ENCODE data around the gene GBP6. TPM values are rescaled to one million over a fixed set of nuclear protein-coding genes. Genes with fewer than 3 reads are reported as not detected.
"Not testable (repeated sequence)": the region's sequence is repeated elsewhere in the genome, so short reads cannot be mapped to it uniquely, and the experiment has no call there.

Gene GBP6
- total RNA-seq, 3 donors from 2014 or later = 0.09 TPM; not detected in 2

DNA sequence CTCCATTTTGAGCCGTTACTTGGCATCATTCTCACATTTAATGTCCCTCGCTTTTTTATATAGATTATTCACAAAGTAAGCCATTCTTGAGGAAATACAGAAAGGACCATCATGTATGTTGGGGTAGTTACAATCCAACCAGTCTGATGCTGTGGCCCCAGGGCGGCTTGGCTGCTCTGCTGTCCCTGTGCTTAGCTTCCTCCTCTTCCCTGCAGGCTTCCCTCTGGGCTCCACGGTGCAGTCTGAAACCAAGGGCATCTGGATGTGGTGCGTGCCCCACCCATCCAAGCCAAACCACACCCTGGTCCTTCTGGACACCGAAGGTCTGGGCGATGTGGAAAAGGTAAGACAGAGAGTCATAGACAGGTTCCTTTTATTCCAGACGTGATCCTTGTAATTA lies 5.5 kb downstream of the GBP6 start:
- no peak for DNase-seq
- intact Hi-C loops (cut with DNase I, micrococcal nuclease) = loop anchor here in 1 of 2 donors (10.0 kb wide), 1 partner anchor 285 kb away; no protein-coding TSS in a partner anchor
- no peaks in the 10 kb centered on the region for H3K9me3 ChIP-seq
- H3K4me1 ChIP-seq (ENCODE audit: low read depth) = no peaks in the 10 kb centered on the region
- ATAC-seq = no peak
- no peak overlapping the region for H3K4me3 ChIP-seq
- H3K36me3 ChIP-seq (ENCODE audit: low read depth) = no peaks in the 10 kb centered on the region
- TF ChIP-seq, protein P1, sequence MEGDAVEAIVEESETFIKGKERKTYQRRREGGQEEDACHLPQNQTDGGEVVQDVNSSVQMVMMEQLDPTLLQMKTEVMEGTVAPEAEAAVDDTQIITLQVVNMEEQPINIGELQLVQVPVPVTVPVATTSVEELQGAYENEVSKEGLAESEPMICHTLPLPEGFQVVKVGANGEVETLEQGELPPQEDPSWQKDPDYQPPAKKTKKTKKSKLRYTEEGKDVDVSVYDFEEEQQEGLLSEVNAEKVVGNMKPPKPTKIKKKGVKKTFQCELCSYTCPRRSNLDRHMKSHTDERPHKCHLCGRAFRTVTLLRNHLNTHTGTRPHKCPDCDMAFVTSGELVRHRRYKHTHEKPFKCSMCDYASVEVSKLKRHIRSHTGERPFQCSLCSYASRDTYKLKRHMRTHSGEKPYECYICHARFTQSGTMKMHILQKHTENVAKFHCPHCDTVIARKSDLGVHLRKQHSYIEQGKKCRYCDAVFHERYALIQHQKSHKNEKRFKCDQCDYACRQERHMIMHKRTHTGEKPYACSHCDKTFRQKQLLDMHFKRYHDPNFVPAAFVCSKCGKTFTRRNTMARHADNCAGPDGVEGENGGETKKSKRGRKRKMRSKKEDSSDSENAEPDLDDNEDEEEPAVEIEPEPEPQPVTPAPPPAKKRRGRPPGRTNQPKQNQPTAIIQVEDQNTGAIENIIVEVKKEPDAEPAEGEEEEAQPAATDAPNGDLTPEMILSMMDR (IDR thresholded peaks at IDR 0.05) = no peak

DNA sequence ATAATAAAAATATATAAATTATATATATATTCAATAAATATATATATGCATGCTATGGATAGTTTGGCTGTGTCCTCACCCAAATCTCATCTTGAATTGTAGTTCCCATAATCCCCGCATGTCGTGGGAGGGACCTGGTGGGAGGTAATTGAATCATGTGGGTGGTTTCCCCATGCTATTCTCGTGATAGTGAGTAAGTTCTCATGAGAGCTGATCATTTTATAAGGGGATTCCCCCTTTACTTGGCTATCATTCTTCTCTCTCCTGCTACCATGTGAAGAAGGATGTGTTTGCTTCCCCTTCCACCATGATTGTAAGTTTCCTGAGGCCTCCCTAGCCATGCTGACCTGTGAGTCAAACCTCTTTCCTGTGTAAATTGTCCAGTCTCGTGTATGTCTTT lies 10.0 kb downstream of the GBP6 start:
- H3K4me3 ChIP-seq; DNase-seq; intact Hi-C loops (cut with DNase I, micrococcal nuclease); H3K4me1 ChIP-seq (ENCODE audit: low read depth); H3K9me3 ChIP-seq; H3K36me3 ChIP-seq (ENCODE audit: low read depth); ATAC-seq: not testable (repeated sequence)

DNA sequence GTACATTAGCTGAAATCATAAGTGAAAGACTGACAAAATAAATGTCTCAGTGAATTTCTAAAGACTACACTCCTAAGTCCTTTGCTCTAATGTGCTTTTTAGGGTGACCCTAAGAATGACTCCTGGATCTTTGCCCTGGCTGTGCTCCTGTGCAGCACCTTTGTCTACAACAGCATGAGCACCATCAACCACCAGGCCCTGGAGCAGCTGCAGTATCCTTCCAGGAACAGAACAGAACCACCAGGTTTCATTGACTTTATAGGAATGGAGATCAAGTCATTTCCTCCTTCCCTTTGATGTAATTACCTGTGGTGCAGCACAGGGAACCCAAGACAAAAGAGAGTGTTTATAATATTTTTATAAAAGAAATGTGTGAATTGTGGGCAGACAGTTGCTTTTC lies 14.1 kb downstream of the GBP6 start:
- Histone ChIP-seq H3K4me3 (no peak overlapping the region), H3K4me1 (ENCODE audit: low read depth) (no peaks in the 10 kb centered on the region), H3K9me3 (no peaks in the 10 kb centered on the region), H3K36me3 (ENCODE audit: low read depth) (no peaks in the 10 kb centered on the region)
- intact Hi-C loops (cut with DNase I, micrococcal nuclease) = no loop called here
- DNase-seq (no peak), ATAC-seq (no peak)
- TF ChIP-seq, protein P1 (IDR thresholded peaks at IDR 0.05) = no peak

DNA sequence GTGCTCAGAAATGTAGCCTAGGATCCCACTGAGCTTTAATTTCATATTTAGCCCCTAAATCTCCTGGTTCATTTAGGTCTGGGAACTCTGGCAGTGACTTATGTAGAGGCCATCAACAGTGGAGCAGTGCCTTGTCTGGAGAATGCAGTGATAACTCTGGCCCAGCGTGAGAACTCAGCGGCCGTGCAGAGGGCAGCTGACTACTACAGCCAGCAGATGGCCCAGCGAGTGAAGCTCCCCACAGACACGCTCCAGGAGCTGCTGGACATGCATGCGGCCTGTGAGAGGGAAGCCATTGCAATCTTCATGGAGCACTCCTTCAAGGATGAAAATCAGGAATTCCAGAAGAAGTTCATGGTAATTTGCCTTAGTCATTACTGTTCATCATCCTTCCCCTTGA lies 17.8 kb downstream of the GBP6 start:
- TF ChIP-seq, protein P1 (IDR thresholded peaks at IDR 0.05) = no peak
- Histone ChIP-seq H3K9me3 (no peaks in the 10 kb centered on the region), H3K4me3 (no peak overlapping the region), H3K4me1 (ENCODE audit: low read depth) (no peaks in the 10 kb centered on the region), H3K36me3 (ENCODE audit: low read depth) (no peaks in the 10 kb centered on the region)
- no peak for ATAC-seq
- intact Hi-C loops (cut with DNase I, micrococcal nuclease) = no loop called here
- no peak for DNase-seq

DNA sequence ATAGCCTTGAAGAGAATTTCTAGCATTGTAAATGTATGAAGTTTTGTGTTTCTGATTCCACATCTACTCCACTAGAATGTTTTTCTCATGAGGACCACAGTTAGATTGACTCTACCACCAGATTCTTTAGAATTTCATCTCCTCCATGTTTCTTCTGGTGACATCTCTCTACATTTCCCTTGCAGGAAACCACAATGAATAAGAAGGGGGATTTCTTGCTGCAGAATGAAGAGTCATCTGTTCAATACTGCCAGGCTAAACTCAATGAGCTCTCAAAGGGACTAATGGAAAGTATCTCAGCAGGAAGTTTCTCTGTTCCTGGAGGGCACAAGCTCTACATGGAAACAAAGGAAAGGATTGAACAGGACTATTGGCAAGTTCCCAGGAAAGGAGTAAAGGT lies 18.6 kb downstream of the GBP6 start:
- no peaks in the 10 kb centered on the region for H3K36me3 ChIP-seq (ENCODE audit: low read depth)
- H3K4me3 ChIP-seq = no peak overlapping the region
- no peak for ATAC-seq
- no peaks in the 10 kb centered on the region for H3K4me1 ChIP-seq (ENCODE audit: low read depth)
- TF ChIP-seq, protein P1 (IDR thresholded peaks at IDR 0.05) = no peak
- no peak for DNase-seq
- H3K9me3 ChIP-seq = no peaks in the 10 kb centered on the region
- intact Hi-C loops (cut with DNase I, micrococcal nuclease) = no loop called here

DNA sequence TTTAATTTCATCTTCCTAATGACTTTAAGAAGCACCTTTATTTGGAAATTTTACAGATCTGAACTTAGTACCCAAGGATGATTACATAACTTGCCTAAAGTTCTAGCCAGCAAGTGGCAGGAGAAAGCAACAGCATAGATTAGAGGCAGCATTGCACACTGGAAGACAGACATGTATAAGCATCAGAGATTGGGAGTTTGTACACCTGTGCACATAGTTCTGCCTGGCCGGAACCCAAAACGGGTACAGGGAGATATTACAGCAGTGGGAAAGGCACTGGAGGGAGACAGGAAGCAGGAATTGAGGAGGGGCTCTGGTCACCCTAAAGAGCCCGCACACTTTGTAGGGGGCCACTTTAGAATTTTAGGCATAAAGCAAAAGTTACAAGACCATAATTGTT lies 19.3 kb downstream of the GBP6 start:
- no peaks in the 10 kb centered on the region for H3K4me1 ChIP-seq (ENCODE audit: low read depth)
- ATAC-seq (no peak), DNase-seq (no peak)
- TF ChIP-seq, protein P1 (IDR thresholded peaks at IDR 0.05) = no peak
- intact Hi-C loops (cut with DNase I, micrococcal nuclease) = no loop called here
- no peaks in the 10 kb centered on the region for H3K36me3 ChIP-seq (ENCODE audit: low read depth)
- no peak overlapping the region for H3K4me3 ChIP-seq
- H3K9me3 ChIP-seq = no peaks in the 10 kb centered on the region
